ENCODE measurements around the gene AK4.

- TF ChIP-seq CEBPB (IDR thresholded peaks at IDR 0.05; ENCODE audit: low read depth, low read length) (no peak), POLR2A (IDR thresholded peaks at IDR 0.05; ENCODE audit: control extremely low read depth in 1 of 2, low read depth in 2 of 2, low read length in 2 of 2) (no peak), USF2 (IDR thresholded peaks at IDR 0.05; ENCODE audit: low read length) (no peak), POLR2AphosphoS5 (IDR thresholded peaks at IDR 0.05; ENCODE audit: low read depth, low read length) (no peak), KDM1A (IDR thresholded peaks at IDR 0.05; ENCODE audit: borderline replicate concordance, low read length) (no peak), JUND (IDR thresholded peaks at IDR 0.05; ENCODE audit: low read length) (no peak), TAF7 (optimal IDR thresholded peaks at IDR 0.05; ENCODE audit: borderline replicate concordance, low read depth, low read length) (no peak)
- TF ChIP-seq, protein P1, sequence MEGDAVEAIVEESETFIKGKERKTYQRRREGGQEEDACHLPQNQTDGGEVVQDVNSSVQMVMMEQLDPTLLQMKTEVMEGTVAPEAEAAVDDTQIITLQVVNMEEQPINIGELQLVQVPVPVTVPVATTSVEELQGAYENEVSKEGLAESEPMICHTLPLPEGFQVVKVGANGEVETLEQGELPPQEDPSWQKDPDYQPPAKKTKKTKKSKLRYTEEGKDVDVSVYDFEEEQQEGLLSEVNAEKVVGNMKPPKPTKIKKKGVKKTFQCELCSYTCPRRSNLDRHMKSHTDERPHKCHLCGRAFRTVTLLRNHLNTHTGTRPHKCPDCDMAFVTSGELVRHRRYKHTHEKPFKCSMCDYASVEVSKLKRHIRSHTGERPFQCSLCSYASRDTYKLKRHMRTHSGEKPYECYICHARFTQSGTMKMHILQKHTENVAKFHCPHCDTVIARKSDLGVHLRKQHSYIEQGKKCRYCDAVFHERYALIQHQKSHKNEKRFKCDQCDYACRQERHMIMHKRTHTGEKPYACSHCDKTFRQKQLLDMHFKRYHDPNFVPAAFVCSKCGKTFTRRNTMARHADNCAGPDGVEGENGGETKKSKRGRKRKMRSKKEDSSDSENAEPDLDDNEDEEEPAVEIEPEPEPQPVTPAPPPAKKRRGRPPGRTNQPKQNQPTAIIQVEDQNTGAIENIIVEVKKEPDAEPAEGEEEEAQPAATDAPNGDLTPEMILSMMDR (IDR thresholded peaks at IDR 0.05; ENCODE audit: control extremely low read depth in 1 of 3, insufficient read depth in 1 of 3, low read depth in 1 of 3, low read length in 3 of 3) = no peak
Measured at GRCh38 chr1:65146908-65147423, 1.0 kb upstream of the AK4 start.

Measured in H1 (cell line).